A549 treated with AZD9567 at 1 μM for 4 hours (cell line): ENCODE data around the gene PEX10. TPM values are rescaled to one million over a fixed set of nuclear protein-coding genes. Genes with fewer than 3 reads are reported as not detected.

Experiments used
- total RNA-seq: library from RNA; stranded (reverse); fragments of 200-300 nt; extraction: Qiagen RNA extraction; gene quantifications from 5 replicates; pipeline ENCODE4 v1.2.3, GENCODE V29; 2022; ENCODE audit not compliant: insufficient read depth

PEX10 gene
- total RNA-seq: 12.3 to 25.0 TPM (median 23.0 TPM) in 5 replicates

GRCh38 chr1:2412395-2412772 is at the start of gene PEX10:
PEX10 (minus strand) TSS chr1:2412564; CDS start chr1:2412502, 62 bp downstream.

GRCh38 chr1:2391041-2391930 is 21.1 kb downstream of the PEX10 start, which contains the start of the genes MORN1 and RER1:
MORN1 (minus strand) TSS chr1:2391554; CDS start chr1:2391533, 21 bp downstream.
RER1 (plus strand) TSS chr1:2391841; CDS start chr1:2395791, 3,950 bp downstream.

Other genes starting within 250 kb of the PEX10 start
- gene FAAP20, start 217.8 kb downstream of the PEX10 start, total RNA-seq: 42.1 to 57.3 TPM (median 56.1 TPM) in 5 replicates
- 26.2 to 28.0 TPM (median 26.9 TPM) in 5 replicates for gene SKI, start 184.2 kb downstream of the PEX10 start, total RNA-seq
- gene MORN1, start 21.0 kb downstream of the PEX10 start, total RNA-seq: 3.7 to 6.7 TPM (median 6.4 TPM) in 5 replicates
- gene RER1, start 20.7 kb downstream of the PEX10 start, total RNA-seq: 78.9 to 122 TPM (median 120 TPM) in 5 replicates
- 0.22 to 0.31 TPM (median 0.24 TPM) in 4 of 5 replicates, not detected in the other for gene PLCH2, start 63.7 kb upstream of the PEX10 start, total RNA-seq
- gene PANK4, start 114.0 kb upstream of the PEX10 start, total RNA-seq: 8.1 to 13.2 TPM (median 11.9 TPM) in 5 replicates
- gene HES5, start 117.7 kb upstream of the PEX10 start, total RNA-seq: not detected in 5 replicates
- gene TNFRSF14, start 143.8 kb upstream of the PEX10 start, total RNA-seq: 0.08 to 0.22 TPM (median 0.16 TPM) in 4 of 5 replicates, not detected in the other
- 20.4 to 26.5 TPM (median 25.0 TPM) in 5 replicates for gene PRXL2B, start 174.2 kb upstream of the PEX10 start, total RNA-seq
- gene MMEL1, start 220.5 kb upstream of the PEX10 start, total RNA-seq: 0.08 to 0.20 TPM in 2 of 5 replicates, not detected in the others